HepG2 (cell line): Measurements from ENCODE around the gene SMAP1. TPM values are rescaled to one million over a fixed set of nuclear protein-coding genes. Genes with fewer than 3 reads are reported as not detected.

ENCODE experiments used
- ATAC-seq: fragments of 200-7000 bp; cut with Tn5 transposase; 3 replicates; pipeline ENCODE4 v1.9.1; 2020; ENCODE audit warnings: mild to moderate bottlenecking, moderate library complexity
- BruUV-seq: library from RNA; stranded (reverse); fragments of 400-500 nt; replicated peaks from 2 replicates; lab custom pipeline; 2021; lab: Mats Ljungman, UMichigan
- CTCF ChIA-PET: fragments of 300-600 bp; formaldehyde crosslinking; extraction: SDS; loops from one replicate; lab custom pipeline; 2021; ENCODE audit warnings: low total read pairs, inconsistent platforms, low intra/inter-chr PET ratio; lab: Yijun Ruan, JAX
- POLR2A ChIA-PET: fragments of 350-600 bp; sonication (Branson Sonifier 250); formaldehyde crosslinking; loops from one replicate; lab custom pipeline; 2020; ENCODE audit warnings: antibody characterized with exemption, inconsistent platforms; lab: Yijun Ruan, JAX
- DNase-seq: peaks from one replicate; pipeline ENCODE4 v3.0.0-alpha.2; 2015; ENCODE audit warnings: low spot score
- FAIRE-seq: peaks from 3 replicates; lab custom pipeline; 2011; peaks lifted over from hg19 to GRCh38; lab: Jason Lieb, UNC
- H2AFZ ChIP-seq: one replicate; pipeline ENCODE4 v1.6.1; 2011; ENCODE audit warnings: low read length, inconsistent platforms
- H3K27ac ChIP-seq: fragments of 300-600 bp; 3 replicates; pipeline ENCODE4 v1.8.0; 2011; ENCODE audit warnings: mixed run types, mild to moderate bottlenecking, mixed read lengths, low read length, inconsistent platforms; ENCODE audit not compliant: insufficient read depth; ENCODE audit errors: extremely low read length
- H3K27me3 ChIP-seq, 2 experiments: fragments of 200-600 bp in 1 of 2; 2 replicates in 1 of 2; 3 replicates in 1 of 2; pipeline versions ENCODE4 v1.6.0 to v1.8.0; 2011; ENCODE audit warnings: low read length in 2 of 2, mild to moderate bottlenecking in 2 of 2, moderate library complexity in 2 of 2, inconsistent platforms in 1 of 2; ENCODE audit not compliant: insufficient read depth in 2 of 2, control insufficient read depth in 1 of 2
- H3K36me3 ChIP-seq, 2 experiments: fragments of 200-600 bp in 1 of 2; replicated peaks in 1 of 2; 2 replicates in 1 of 2; 3 replicates in 1 of 2; pipeline versions ENCODE4 v1.5.1 to v1.8.0; 2011; ENCODE audit warnings: low read length in 2 of 2, inconsistent platforms in 1 of 2; ENCODE audit not compliant: insufficient read depth in 2 of 2, control insufficient read depth in 1 of 2
- H3K4me1 ChIP-seq: 2 replicates; pipeline ENCODE4 v1.5.1; 2012; ENCODE audit warnings: low read length, inconsistent platforms; ENCODE audit not compliant: insufficient read depth
- H3K4me2 ChIP-seq: 2 replicates; pipeline ENCODE4 v1.6.0; 2011; ENCODE audit warnings: low read depth, low read length, inconsistent platforms
- H3K4me3 ChIP-seq, 3 experiments: fragments of 200-600 bp in 1 of 3; sonication (generic), shearing (Covaris generic) in 1 of 3; replicated peaks in 1 of 3; 2 replicates each; pipeline ENCODE4 v1.5.1; 2011 to 2016; ENCODE audit warnings: low read length in 3 of 3, inconsistent platforms in 2 of 3, low read depth in 2 of 3, mild to moderate bottlenecking in 2 of 3, control low read depth in 1 of 3, mixed read lengths in 1 of 3; ENCODE audit not compliant: insufficient read depth in 1 of 3
- H3K79me2 ChIP-seq: one replicate; pipeline ENCODE4 v1.6.1; 2011; ENCODE audit warnings: low read length, inconsistent platforms; ENCODE audit not compliant: insufficient read depth
- H3K9ac ChIP-seq: 2 replicates; pipeline ENCODE4 v1.6.0; 2011; ENCODE audit warnings: mild to moderate bottlenecking, low read depth, low read length, inconsistent platforms; ENCODE audit not compliant: insufficient read depth
- H3K9me3 ChIP-seq: 2 replicates; pipeline ENCODE4 v1.5.1; 2012; ENCODE audit warnings: mild to moderate bottlenecking, low read length
- H4K20me1 ChIP-seq: 2 replicates; pipeline ENCODE4 v1.6.0; 2011; ENCODE audit warnings: inconsistent platforms, mild to moderate bottlenecking, low read length, moderate library complexity; ENCODE audit not compliant: insufficient read depth
- FOXA1 ChIP-seq, 2 experiments: fragments of 450-650 bp in 1 of 2; sonication (generic) in 1 of 2; formaldehyde crosslinking in 1 of 2; IDR thresholded peaks; 2 replicates each; pipeline versions ENCODE4 v1.4.0 to v1.6.1; 2016 to 2020; ENCODE audit warnings: missing genetic modification reagents in 1 of 2
- RAD51 ChIP-seq: fragments of 450-650 bp; IDR thresholded peaks from 2 replicates; pipeline ENCODE4 v1.6.1; 2016; ENCODE audit warnings: borderline replicate concordance
- ZNF607 ChIP-seq: sonication (generic); formaldehyde crosslinking; IDR thresholded peaks from 2 replicates; pipeline ENCODE4 v1.5.1; 2020; ENCODE audit warnings: missing genetic modification reagents, mild to moderate bottlenecking, borderline replicate concordance
- WGBS: methylation state at CpG from one replicate; pipeline ENCODE4 v1.1.6; 2017; ENCODE audit warnings: low lambda C conversion rate; 5-methylcytosine and 5-hydroxymethylcytosine counted together
- in situ Hi-C: cut with HindIII; loops from 2 replicates; pipeline ENCODE4 v1.10.0; 2017; ENCODE audit warnings: low pct_unique_long_range_greater_than_20kb; ENCODE audit not compliant: extremely low pct_ligation_motif_present
- intact Hi-C: fragments of 100-400 bp; cut with micrococcal nuclease; formaldehyde crosslinking; loops from one replicate; pipeline ENCODE4 v1.10.0; 2022; ENCODE audit not compliant: unreplicated experiment
- polyA plus RNA-seq, 8 experiments: library from polyadenylated mRNA; depleted of rRNA in 3 of 8; stranded (reverse) in 7 of 8; unstranded in 1 of 8; fragments of >200 nt; fragmentation: Illumina TruSeq in 4 of 8; extraction: Trizol in 4 of 8; gene quantifications; 2 replicates each; pipeline versions ENCODE4 v1.2.1 to v1.2.3, GENCODE V29; 2011 to 2016; ENCODE audit warnings: low read depth in 4 of 8, missing spikeins in 1 of 8, mixed read lengths in 1 of 8; ENCODE audit not compliant: insufficient read depth in 1 of 8
- total RNA-seq, 5 experiments: library from RNA; depleted of rRNA; stranded (reverse); fragments of >200 nt; fragmentation: Illumina TruSeq; extraction: Trizol; gene quantifications; 2 replicates each; pipeline ENCODE4 v1.2.3, GENCODE V29; 2016; ENCODE audit warnings: low read depth in 1 of 5

Gene SMAP1
- total and polyA plus RNA-seq, 2 of the 13 experiments (the other 11 are each of a cell fraction or from before 2014, with no cell fraction given) = 13.4 to 17.8 TPM

DNA sequence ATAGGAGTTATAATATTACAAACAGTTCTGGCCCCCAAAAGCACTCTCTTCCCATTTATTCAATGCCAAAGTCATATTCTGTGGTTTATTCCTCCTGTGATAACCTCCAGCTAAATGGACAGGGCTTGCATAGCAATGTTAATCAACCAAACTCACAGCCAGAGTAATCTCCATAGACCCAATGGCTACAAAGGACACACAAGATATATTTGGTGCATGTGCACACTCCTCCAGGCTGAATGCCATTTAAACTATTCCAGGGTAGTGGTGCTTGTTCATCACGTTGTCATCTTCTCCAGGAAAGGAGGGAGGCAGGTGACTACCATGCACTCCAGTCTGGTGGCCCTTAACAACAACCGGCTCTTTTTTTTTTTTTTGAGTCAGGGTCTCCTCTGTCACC, 232.4 kb downstream of the SMAP1 start:
- no peak for TF ChIP-seq ZNF607 (CRISPR knock-in tag)
- no peaks in the 10 kb centered on the region for H3K36me3 ChIP-seq
- H3K27me3 ChIP-seq = no peaks in the 10 kb centered on the region; a peak in 1 of 5 replicates
- no peak overlapping the region for H2AFZ ChIP-seq
- in situ Hi-C loops (no loop called here), intact Hi-C loops (no loop called here)
- no peaks in the 10 kb centered on the region for H3K79me2 ChIP-seq
- no peaks in the 10 kb centered on the region for H3K9me3 ChIP-seq
- no peak overlapping the region for H3K4me3 ChIP-seq
- H3K27ac ChIP-seq = no peak overlapping the region
- ATAC-seq (no peak), FAIRE-seq (no peak), DNase-seq (no peak)
- H3K9ac ChIP-seq = no peak overlapping the region
- no peaks in the 10 kb centered on the region for H3K4me1 ChIP-seq
- BruUV-seq = no TSS peak
- H3K4me2 ChIP-seq = no peak overlapping the region
- ChIA-PET POLR2A (no interaction called here), CTCF (no interaction called here)
- 50% methylated on average over 2 of the region's 2 CpGs for WGBS
- H4K20me1 ChIP-seq = no peaks in the 10 kb centered on the region

DNA sequence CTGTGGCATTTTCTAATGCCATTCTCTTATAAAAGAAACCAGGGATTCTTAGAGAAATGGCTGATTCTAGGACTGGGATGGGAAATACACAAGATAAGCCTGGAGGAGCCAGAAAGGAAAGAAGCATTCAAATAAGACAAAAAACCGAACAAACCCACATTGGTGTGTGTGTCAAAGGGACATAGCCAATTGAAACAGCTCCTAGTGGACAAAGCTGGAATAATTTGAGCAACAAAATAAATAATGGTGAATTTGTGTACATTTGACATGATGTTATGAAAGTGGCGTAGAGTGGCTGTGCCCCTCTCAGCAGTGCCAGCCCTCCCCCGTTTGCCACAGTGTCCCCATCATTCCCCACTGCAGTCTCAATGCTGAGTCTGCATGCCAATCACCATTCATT, 233.6 kb downstream of the SMAP1 start:
- Histone ChIP-seq H2AFZ (no peak overlapping the region), H3K27ac (no peak overlapping the region), H4K20me1 (no peaks in the 10 kb centered on the region), H3K9ac (no peak overlapping the region), H3K9me3 (no peaks in the 10 kb centered on the region), H3K27me3 (no peaks in the 10 kb centered on the region), H3K4me1 (no peaks in the 10 kb centered on the region), H3K4me2 (no peak overlapping the region), H3K4me3 (no peak overlapping the region), H3K79me2 (no peaks in the 10 kb centered on the region), H3K36me3 (no peaks in the 10 kb centered on the region)
- no peak for TF ChIP-seq FOXA1 (IDR thresholded peaks at IDR 0.05)
- 0 out of 2 replicates have a peak, but pooled peaks have one; percentile 12 for TF ChIP-seq FOXA1 (CRISPR knock-in tag; IDR thresholded peaks at IDR 0.05)
- no peak for TF ChIP-seq RAD51
- POLR2A ChIA-PET = no interaction called here
- intact Hi-C loops (no loop called here), in situ Hi-C loops (no loop called here)
- 13% methylated on average over 3 of the region's 3 CpGs for WGBS
- ATAC-seq = peak; percentile 48; the same call in 1 of the 3 replicates
- CTCF ChIA-PET = no interaction called here
- DNase-seq = no peak
- no TSS peak for BruUV-seq
- FAIRE-seq = no peak
